ENCODE results near the gene ADCY1.

The ADCY1 gene

GRCh38 chr7:45698303-45699014 lies 124.3 kb downstream of the ADCY1 start:
- no peak for DNase-seq

DNA sequence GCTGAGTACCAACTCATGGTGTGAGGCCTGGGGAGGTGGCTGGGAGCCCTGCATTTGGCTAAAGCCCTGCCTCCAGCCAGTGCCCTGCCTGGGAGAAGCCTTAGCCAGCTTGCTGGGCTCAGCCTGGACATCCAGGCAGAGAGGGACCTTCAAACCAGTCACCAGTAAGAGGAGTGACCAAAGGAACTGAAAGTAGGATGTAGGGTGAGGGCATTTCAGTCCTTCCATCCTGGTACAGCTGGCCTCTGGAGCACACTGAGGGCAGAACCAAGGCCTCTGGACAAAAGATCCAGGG lies 124.8 kb downstream of the ADCY1 start:
- DNase-seq = no peak

GRCh38 chr7:45699726-45700390 lies 125.7 kb downstream of the ADCY1 start:
- DNase-seq = no peak

DNA sequence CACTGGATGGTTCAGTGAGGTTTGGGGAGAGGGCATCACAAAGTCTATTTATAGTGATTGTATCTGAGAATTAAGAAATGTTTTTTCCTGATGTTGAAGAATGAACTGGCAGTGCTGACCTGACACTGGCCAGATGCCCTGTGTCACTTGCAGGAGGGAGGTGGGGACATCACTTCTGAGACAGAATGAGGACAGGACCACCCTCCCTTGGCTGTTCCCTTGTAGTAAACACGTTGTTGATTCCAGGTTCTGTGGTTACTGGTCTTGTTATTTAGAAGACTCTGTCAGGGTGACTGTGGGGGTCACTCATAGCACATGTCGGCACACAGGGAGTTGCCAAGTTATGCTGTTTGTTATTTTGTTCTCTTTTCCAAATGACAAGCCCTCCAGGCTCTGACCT lies 126.4 kb downstream of the ADCY1 start:
- DNase-seq = no peak

DNA sequence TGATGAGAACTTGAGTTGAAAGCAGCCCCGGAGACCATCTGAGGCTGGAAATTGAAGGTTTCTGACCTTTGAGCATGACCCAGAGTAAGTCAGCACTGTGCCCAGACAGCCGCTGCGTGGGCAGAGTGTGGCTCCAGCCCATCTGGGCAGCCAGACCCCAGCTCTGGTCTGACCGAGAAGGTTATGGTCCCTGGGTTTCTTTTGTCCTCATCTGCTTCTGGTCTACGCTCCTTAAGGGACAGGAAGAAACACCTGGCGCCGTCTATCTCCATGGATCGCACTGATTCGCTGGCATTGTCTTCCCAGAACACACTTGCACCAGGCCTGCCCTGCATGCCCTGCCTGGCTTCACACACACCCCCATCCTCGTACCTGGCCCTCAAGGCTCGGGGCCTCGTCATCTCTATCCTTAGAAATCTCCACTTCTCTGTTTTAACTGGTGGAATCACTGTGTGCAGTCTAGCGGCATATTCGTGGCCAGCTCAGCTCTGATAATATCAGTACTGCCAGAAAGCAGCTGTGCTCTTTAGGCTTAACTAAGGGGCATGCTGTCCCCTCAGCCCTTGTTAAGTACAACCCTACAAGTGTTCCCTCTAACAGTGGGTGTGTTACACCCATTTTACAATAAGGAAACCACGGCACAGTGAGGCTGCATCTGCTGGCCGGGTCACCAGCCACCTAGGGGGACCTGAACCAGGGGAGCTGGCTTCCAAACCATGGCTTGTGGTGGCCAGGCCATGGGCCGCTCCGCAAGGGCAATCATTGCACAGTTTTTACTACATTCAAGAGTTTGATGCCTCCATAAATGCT lies 127.7 kb downstream of the ADCY1 start:
- DNase-seq = no peak

DNA sequence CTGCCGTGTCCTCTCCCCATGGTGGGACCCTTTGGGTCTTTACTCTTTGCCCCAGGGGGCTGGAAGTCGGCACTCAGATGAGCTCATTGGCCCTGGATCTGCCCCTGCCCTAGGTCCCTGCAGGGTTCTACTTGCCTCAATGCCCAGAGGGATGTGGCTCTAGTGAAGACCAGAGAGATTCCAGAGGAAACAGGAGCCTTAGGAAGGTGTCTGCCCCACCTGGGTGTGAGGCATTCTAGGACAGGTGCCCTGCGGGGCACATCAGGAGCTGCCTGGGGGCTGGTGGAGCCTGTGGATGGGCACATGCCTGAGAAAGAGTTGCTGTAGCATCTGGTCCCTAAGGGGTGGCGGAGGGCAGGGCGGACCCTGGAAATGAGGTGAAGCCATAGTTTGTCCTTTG lies 128.6 kb downstream of the ADCY1 start:
- DNase-seq = no peak

GRCh38 chr7:45703373-45703821 lies 129.2 kb downstream of the ADCY1 start:
- no peak for DNase-seq

GRCh38 chr7:45703911-45704682 lies 129.9 kb downstream of the ADCY1 start:
- no peak for DNase-seq

- no peak for DNase-seq
These were observed 130.5 kb downstream of the ADCY1 start for GRCh38 chr7:45704683-45705016.

GRCh38 chr7:45708046-45708950 lies 134.1 kb downstream of the ADCY1 start:
- DNase-seq = no peak

DNA sequence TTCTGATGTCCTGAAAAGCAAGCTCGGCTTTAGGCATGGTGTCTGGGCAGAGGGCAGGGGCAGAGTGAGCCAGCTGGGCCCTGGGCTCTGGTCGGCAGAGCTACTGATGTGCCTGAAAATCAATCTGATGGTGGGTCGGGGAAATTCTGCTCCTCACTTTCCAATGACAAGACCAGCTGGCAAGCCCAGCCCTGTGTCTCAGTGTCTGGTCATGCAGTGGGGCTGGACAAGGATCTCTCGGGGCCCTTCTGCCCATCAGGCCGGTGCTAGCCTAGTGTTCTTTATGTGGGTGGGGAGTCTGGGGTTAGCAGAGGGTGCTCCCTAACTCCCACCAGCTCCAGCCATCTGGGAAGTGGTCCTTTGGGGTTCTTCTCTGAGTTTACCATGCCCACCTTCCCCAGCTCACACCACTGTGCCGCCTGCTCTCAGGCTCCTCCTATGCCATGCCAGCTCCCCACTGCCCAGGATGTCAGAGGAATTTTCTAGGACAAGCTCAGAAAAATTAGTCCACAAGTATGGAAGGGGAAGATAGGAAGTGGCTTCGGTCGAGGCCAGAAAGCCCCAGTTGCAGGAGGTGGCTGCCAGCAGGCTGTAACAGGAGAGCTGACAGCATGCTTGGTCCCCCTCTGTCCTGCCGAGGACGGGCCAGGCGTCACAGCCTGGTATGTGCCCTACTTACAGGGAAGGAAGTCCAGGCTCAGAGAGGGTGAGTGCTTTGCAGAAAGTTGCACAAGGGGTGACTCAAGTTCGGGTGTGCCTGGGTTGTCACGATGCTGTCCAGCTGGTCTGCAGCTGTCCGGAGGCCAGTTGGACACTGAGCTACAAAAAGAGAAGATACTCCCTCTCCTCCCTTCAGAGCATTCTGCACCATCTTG lies 135.2 kb downstream of the ADCY1 start:
- DNase-seq = no peak

GRCh38 chr7:45710271-45711160 lies 136.3 kb downstream of the ADCY1 start:
- DNase-seq = no peak

DNA sequence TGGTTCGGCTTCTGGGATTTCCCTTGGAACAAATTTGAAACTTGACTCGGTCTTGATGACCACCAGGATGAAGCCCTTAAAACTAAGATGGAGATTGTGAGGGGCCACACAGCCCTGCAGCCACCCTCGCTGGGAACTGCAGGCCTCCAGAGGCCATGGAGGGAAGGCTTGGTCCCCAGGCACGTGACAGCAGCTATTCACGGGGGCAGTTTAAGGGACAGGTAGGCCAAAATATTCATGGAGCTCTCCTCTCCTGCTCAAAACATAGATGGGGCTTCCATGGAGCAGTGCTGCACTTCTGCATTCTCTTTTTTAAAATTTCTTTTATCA lies 137.0 kb downstream of the ADCY1 start:
- no peak for DNase-seq

DNA sequence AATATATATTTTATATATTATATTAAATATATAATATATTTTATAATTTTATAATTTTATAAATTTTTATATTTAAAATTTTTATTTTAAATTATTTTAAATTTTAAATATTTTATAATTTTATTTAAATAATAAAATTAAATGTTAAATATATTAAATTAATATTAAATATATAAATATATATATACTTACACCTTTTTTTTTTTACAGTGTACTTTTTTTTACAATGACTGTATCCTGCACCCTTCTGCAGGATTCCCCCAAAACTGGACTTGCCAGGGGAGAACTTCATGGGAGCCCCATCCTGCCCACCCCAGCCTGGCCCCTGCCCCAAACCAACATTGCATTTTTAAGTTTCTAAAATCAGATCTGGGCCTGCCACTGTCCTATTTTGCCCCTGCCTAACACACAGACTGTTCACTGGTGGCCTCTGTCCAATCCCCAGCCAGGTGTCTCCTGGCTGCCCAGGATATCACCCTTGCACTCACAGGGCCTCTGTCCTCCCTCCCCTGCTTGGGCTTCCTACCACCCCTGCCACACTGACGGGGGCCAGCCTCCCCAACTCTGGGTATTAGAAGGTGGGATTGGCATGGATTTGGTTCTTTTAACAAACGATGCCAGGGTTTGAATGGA lies 138.0 kb downstream of the ADCY1 start:
- DNase-seq = no peak

- DNase-seq = no peak
These were observed 138.9 kb downstream of the ADCY1 start for GRCh38 chr7:45712872-45713668.

GRCh38 chr7:45713669-45714520 lies 139.7 kb downstream of the ADCY1 start:
- DNase-seq = no peak

GRCh38 chr7:45714521-45714820 lies 140.3 kb downstream of the ADCY1 start:
- no peak for DNase-seq
